HCT116 (cell line): Measurements from ENCODE around the gene TIMM50. TPM values are rescaled to one million over a fixed set of nuclear protein-coding genes. Genes with fewer than 3 reads are reported as not detected.
"Not testable (repeated sequence)": the region's sequence is repeated elsewhere in the genome, so short reads cannot be mapped to it uniquely, and the experiment has no call there.

ENCODE experiments used
- ATAC-seq: fragments of 200-7000 bp; cut with Tn5 transposase; 2 replicates; pipeline ENCODE4 v1.9.1; 2020; ENCODE audit warnings: mild to moderate bottlenecking, moderate library complexity
- BruUV-seq: library from RNA; stranded (reverse); fragments of 400-500 nt; replicated peaks from 2 replicates; lab custom pipeline; 2021; lab: Mats Ljungman, UMichigan
- CTCF ChIA-PET: fragments of 300-600 bp; sonication (Branson Sonifier 250); formaldehyde crosslinking; loops from one replicate; lab custom pipeline; 2021; ENCODE audit warnings: antibody characterized with exemption; lab: Charles Lee
- POLR2A ChIA-PET: fragments of 300-600, 350-600 bp; sonication (Branson Sonifier 250); formaldehyde crosslinking; loops from one replicate; lab custom pipeline; 2021; ENCODE audit warnings: antibody characterized with exemption; lab: Charles Lee
- RAD21 ChIA-PET, 2 experiments: fragments of 300-600 bp; sonication (Branson Sonifier 250); formaldehyde crosslinking; loops; one replicate each; lab custom pipeline; 2023; ENCODE audit warnings: low total read pairs in 2 of 2; ENCODE audit not compliant: uncharacterized antibody in 2 of 2, unreplicated experiment in 2 of 2, low non-redundant PET in 1 of 2; lab: Charles Lee
- DNase-seq: peaks from one replicate; pipeline ENCODE4 v3.0.0-alpha.2; 2010; ENCODE audit warnings: low read depth, low spot score
- H2AFZ ChIP-seq: fragments of 200-600 bp; shearing (Covaris generic), sonication (generic); 2 replicates; pipeline ENCODE4 v1.6.1; 2017; ENCODE audit warnings: low read depth, mixed run types, mixed read lengths, antibody characterized with exemption, low read length; ENCODE audit not compliant: poor library complexity, severe bottlenecking
- H3K27ac ChIP-seq: 2 replicates; pipeline ENCODE4 v1.5.1; 2012; ENCODE audit warnings: low read depth, low read length
- H3K27me3 ChIP-seq: fragments of 200-600 bp; sonication (generic); 2 replicates; pipeline ENCODE4 v1.6.1; 2016; ENCODE audit warnings: mixed run types, low read length, mixed read lengths; ENCODE audit not compliant: insufficient read depth
- H3K36me3 ChIP-seq, 2 experiments: fragments of 200-500 bp in 1 of 2; fragments of 200-600 bp in 1 of 2; sonication (Bioruptor generic) in 1 of 2; sonication (generic) in 1 of 2; 2 replicates each; pipeline versions ENCODE4 v1.5.1 to v1.6.1; 2014 to 2016; ENCODE audit warnings: low read length in 2 of 2, inconsistent platforms in 1 of 2, mixed read lengths in 1 of 2, mixed run types in 1 of 2; ENCODE audit not compliant: insufficient read depth in 2 of 2, control insufficient read depth in 1 of 2
- H3K4me1 ChIP-seq, 2 experiments: fragments of 200-600 bp in 1 of 2; sonication (generic) in 1 of 2; 2 replicates each; pipeline versions ENCODE4 v1.5.1 to v1.6.1; 2012 to 2017; ENCODE audit warnings: low read length in 2 of 2, inconsistent platforms in 1 of 2, mild to moderate bottlenecking in 1 of 2, mixed read lengths in 1 of 2, mixed run types in 1 of 2, moderate library complexity in 1 of 2; ENCODE audit not compliant: insufficient read depth in 2 of 2, control insufficient read depth in 1 of 2
- H3K4me2 ChIP-seq: fragments of 200-600 bp; sonication (generic); 2 replicates; pipeline ENCODE4 v1.6.1; 2017; ENCODE audit warnings: mixed run types, low read length, mixed read lengths
- H3K4me3 ChIP-seq, 2 experiments: fragments of 200-600 bp in 1 of 2; sonication (generic) in 1 of 2; replicated peaks in 1 of 2; 2 replicates each; pipeline ENCODE4 v1.5.1; 2011 to 2016; ENCODE audit warnings: low read length in 2 of 2, control low read depth in 1 of 2, low read depth in 1 of 2, mild to moderate bottlenecking in 1 of 2, mixed read lengths in 1 of 2, mixed run types in 1 of 2
- H3K79me2 ChIP-seq: fragments of 200-600 bp; sonication (generic); 2 replicates; pipeline ENCODE4 v1.6.1; 2017; ENCODE audit warnings: mild to moderate bottlenecking, mixed run types, low read length, moderate library complexity, mixed read lengths; ENCODE audit not compliant: insufficient read depth
- H3K9ac ChIP-seq: fragments of 200-600 bp; sonication (generic); 2 replicates; pipeline ENCODE4 v1.6.1; 2016; ENCODE audit warnings: low read length, mixed read lengths
- H3K9me2 ChIP-seq: fragments of 200-600 bp; sonication (generic), shearing (Covaris generic); 2 replicates; pipeline ENCODE4 v1.6.1; 2017; ENCODE audit warnings: mixed run types, mild to moderate bottlenecking, moderate library complexity; ENCODE audit not compliant: insufficient read depth
- H3K9me3 ChIP-seq, 2 experiments: fragments of 200-500 bp in 1 of 2; fragments of 200-600 bp in 1 of 2; sonication (Bioruptor generic) in 1 of 2; sonication (generic) in 1 of 2; 2 replicates each; pipeline ENCODE4 v1.6.1; 2014 to 2017; ENCODE audit warnings: low read length in 2 of 2, mixed read lengths in 2 of 2, inconsistent platforms in 1 of 2, low read depth in 1 of 2, mild to moderate bottlenecking in 1 of 2, mixed run types in 1 of 2, moderate library complexity in 1 of 2; ENCODE audit not compliant: control insufficient read depth in 1 of 2, insufficient read depth in 1 of 2
- H4K20me1 ChIP-seq: fragments of 200-600 bp; sonication (generic), shearing (Covaris generic); 2 replicates; pipeline ENCODE4 v1.6.1; 2017; ENCODE audit warnings: mixed run types, mild to moderate bottlenecking, moderate library complexity; ENCODE audit not compliant: insufficient read depth
- CEBPB ChIP-seq: IDR thresholded peaks from 2 replicates; pipeline ENCODE4 v1.6.1; 2012; ENCODE audit warnings: low read depth
- CTCF ChIP-seq, 3 experiments: fragments of 200-600 bp in 1 of 3; sonication (generic) in 1 of 3; IDR thresholded peaks in 2 of 3; conservative IDR thresholded peaks in 1 of 3; 2 replicates each; pipeline ENCODE4 v1.5.1; 2012 to 2017; ENCODE audit warnings: low read depth in 2 of 3, low read length in 2 of 3, antibody characterized with exemption in 1 of 3, borderline replicate concordance in 1 of 3, control low read depth in 1 of 3, mild to moderate bottlenecking in 1 of 3, mixed read lengths in 1 of 3, mixed run types in 1 of 3, moderate library complexity in 1 of 3; ENCODE audit not compliant: insufficient read depth in 1 of 3
- EZH2phosphoT487 ChIP-seq: fragments of 200-600 bp; IDR thresholded peaks from 2 replicates; pipeline ENCODE4 v1.6.1; 2018; ENCODE audit warnings: antibody characterized with exemption, borderline replicate concordance
- FOSL1 ChIP-seq: IDR thresholded peaks from 2 replicates; pipeline ENCODE4 v1.6.1; 2012; ENCODE audit warnings: low read depth
- RAD21 ChIP-seq: IDR thresholded peaks from 2 replicates; pipeline ENCODE4 v1.6.1; 2012; ENCODE audit warnings: low read depth, mild to moderate bottlenecking
- SIN3A ChIP-seq: IDR thresholded peaks from 2 replicates; pipeline ENCODE4 v1.6.1; 2012; ENCODE audit warnings: low read depth
- SP1 ChIP-seq: IDR thresholded peaks from 2 replicates; pipeline ENCODE4 v1.6.1; 2012; ENCODE audit warnings: low read depth
- YY1 ChIP-seq: IDR thresholded peaks from 2 replicates; pipeline ENCODE4 v1.6.1; 2011; ENCODE audit warnings: low read length, low read depth, moderate library complexity, mild to moderate bottlenecking; ENCODE audit not compliant: insufficient replicate concordance; ENCODE audit errors: extremely low read depth
- ZBTB33 ChIP-seq: IDR thresholded peaks from 2 replicates; pipeline ENCODE4 v1.6.1; 2011; ENCODE audit warnings: mild to moderate bottlenecking, low read length, moderate library complexity; ENCODE audit not compliant: insufficient replicate concordance; ENCODE audit errors: extremely low read depth
- ZFX ChIP-seq: fragments of 450-650 bp; IDR thresholded peaks from 2 replicates; pipeline ENCODE4 v1.6.1; 2017
- ZNF274 ChIP-seq: fragments of 200-500 bp; sonication (Bioruptor generic); IDR thresholded peaks from 2 replicates; pipeline ENCODE4 v1.6.1; 2014; ENCODE audit warnings: mild to moderate bottlenecking, low read depth, low read length, inconsistent platforms
- intact Hi-C: fragments of 100-400 bp; cut with micrococcal nuclease; formaldehyde crosslinking; loops from 2 replicates; pipeline ENCODE4 v1.10.0; 2022
- total RNA-seq: library from RNA; stranded (reverse); gene quantifications from one replicate; pipeline ENCODE4 v1.2.1, GENCODE V29; 2021; ENCODE audit not compliant: unreplicated experiment

The TIMM50 gene
- total RNA-seq, 1 experiment from 2014 or later, result 111 TPM

GRCh38 chr19:39449116-39449797, 31.4 kb upstream of the TIMM50 start (continued):
- TF ChIP-seq CTCF (IDR thresholded peaks at IDR 0.05 in 2 of 3, conservative IDR thresholded peaks at IDR 0.05 in 1 of 3; ENCODE audit: borderline replicate concordance in 1 of 3, insufficient read depth in 1 of 3, low read depth in 2 of 3, low read length in 2 of 3), result no peak
- no peak for TF ChIP-seq FOSL1
- TF ChIP-seq, all 23 proteins: peak for 0

- POLR2A ChIA-PET, H3K4me2 ChIP-seq, CTCF ChIA-PET, BruUV-seq, H2AFZ ChIP-seq, intact Hi-C loops, H3K4me3 ChIP-seq, H4K20me1 ChIP-seq, DNase-seq, H3K9ac ChIP-seq, H3K9me3 ChIP-seq, H3K27ac ChIP-seq, H3K9me2 ChIP-seq, H3K27me3 ChIP-seq, ATAC-seq, RAD21 ChIA-PET: not testable (repeated sequence)
- Histone ChIP-seq H3K36me3 (peaks cover 8 to 30% of the 10 kb centered on the region in 2 experiments; a peak in 3 of 4 replicates), H3K4me1 (peaks cover 5 to 22% of the 10 kb centered on the region in 2 experiments), H3K79me2 (peaks cover 89% of the 10 kb centered on the region)
Observed at GRCh38 chr19:39451257-39451656, 29.4 kb upstream of the TIMM50 start.

GRCh38 chr19:39463403-39463802, 17.2 kb upstream of the TIMM50 start:
- H3K27me3 ChIP-seq, result no peaks in the 10 kb centered on the region
- H3K9ac ChIP-seq, result no peak overlapping the region
- no peaks in the 10 kb centered on the region for H3K4me1 ChIP-seq
- CTCF ChIA-PET, result interaction anchor here (1.8 kb wide), 1 partner anchor 11 kb away, joined by 5 read pairs; no protein-coding TSS in a partner anchor
- H4K20me1 ChIP-seq, result no peaks in the 10 kb centered on the region
- TF ChIP-seq RAD21 (no peak), CEBPB (no peak), ZBTB33 (no peak), SIN3A (no peak), YY1 (no peak), EZH2phosphoT487 (no peak), ZNF274 (no peak), SP1 (no peak), ZFX (no peak)
- TF ChIP-seq, all 23 proteins: peak for 0
- no TSS peak for BruUV-seq
- intact Hi-C loops, result no loop called here
- no peaks in the 10 kb centered on the region for H3K9me3 ChIP-seq
- DNase-seq, result no peak
- ChIA-PET POLR2A (interaction anchor here (1.0 kb wide), 1 partner anchor 8 kb away, joined by 3 read pairs; no protein-coding TSS in a partner anchor), RAD21 (no interaction called here)
- peaks cover 21% of the 10 kb centered on the region; the same call in 1 of the 2 replicates for H3K79me2 ChIP-seq
- ATAC-seq, result no peak
- H3K27ac ChIP-seq, result no peak overlapping the region
- H3K36me3 ChIP-seq, result peaks cover 47 to 66% of the 10 kb centered on the region in 2 experiments
- H3K4me2 ChIP-seq, result no peak overlapping the region
- no peak overlapping the region for H3K4me3 ChIP-seq
- no peaks in the 10 kb centered on the region for H3K9me2 ChIP-seq
- H2AFZ ChIP-seq, result no peak overlapping the region
